ENCODE results near the gene DYNLRB2.

- TF ChIP-seq EZH2 (IDR thresholded peaks at IDR 0.05; ENCODE audit: borderline replicate concordance, insufficient read depth, low read length, poor library complexity, severe bottlenecking): no peak
- no peak for TF ChIP-seq CTCF (IDR thresholded peaks at IDR 0.05; ENCODE audit: poor library complexity, severe bottlenecking)
- no peak for TF ChIP-seq TAF1 (IDR thresholded peaks at IDR 0.05; ENCODE audit: low read depth)
- no peak for TF ChIP-seq RAD21 (conservative IDR thresholded peaks at IDR 0.05)
Observed at GRCh38 chr16:80586476-80586875, 45.7 kb downstream of the DYNLRB2 start.

All from neural cell (in vitro differentiated cells).